ENCODE measurements around the gene MCRIP1. TPM values are rescaled to one million over a fixed set of nuclear protein-coding genes. Genes with fewer than 3 reads are reported as not detected.
"Not testable (repeated sequence)": the region's sequence is repeated elsewhere in the genome, so short reads cannot be mapped to it uniquely, and the experiment has no call there.

Gene MCRIP1
- total RNA-seq, 4 donors from 2014 or later, result 55.2 to 88.6 (median 83.7) TPM

DNA sequence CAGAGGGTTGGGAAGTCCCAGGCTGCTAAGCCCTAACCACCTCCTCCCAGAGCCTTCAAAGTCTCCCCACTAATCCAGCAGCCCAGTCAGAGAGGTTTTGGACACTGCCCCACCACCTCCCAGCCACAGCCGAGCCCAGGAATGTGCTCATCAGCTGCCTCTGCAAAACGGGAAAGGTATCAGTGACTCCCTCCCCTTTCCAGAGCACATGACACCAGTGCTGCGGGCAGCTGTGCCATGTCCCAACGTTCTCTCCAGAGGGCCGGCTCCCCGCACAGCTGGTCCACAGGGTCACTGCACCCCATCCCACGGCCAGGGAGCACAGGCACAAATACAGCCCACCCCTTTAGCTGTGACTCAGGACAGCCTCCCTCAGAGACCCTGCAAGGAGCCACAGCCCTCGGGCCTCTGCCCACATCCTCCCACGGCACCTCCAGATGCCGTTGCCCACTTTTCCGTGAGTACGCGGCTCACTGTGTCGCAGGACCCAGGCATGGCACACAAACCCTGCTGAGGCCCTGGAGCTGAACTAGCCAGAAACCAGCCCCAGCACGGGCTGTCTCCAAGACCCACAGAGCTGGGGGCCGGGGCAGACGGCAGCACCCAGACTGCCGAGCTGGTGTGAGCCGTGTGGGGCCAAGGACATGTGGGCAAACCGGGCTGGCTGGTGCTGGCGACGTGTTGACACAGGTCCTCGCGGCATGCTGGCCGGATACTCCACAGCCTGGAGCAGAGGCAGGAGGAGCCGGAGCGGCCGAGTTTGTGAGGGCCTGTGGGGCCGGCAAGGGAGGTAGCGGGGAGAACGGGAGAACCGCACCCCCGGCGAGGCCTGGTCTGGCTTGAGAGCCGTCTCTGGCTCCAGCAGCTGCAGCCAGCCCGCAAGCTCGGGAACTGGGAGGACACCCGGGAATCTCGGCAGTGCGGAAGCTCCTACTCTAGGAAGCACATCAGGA is 8.0 kb upstream of the MCRIP1 start:
- WGBS, 2 donors, result 57 to 66% methylated on average over 22 to 30 of the region's 40 CpGs
- no peaks in the 10 kb centered on the region for H3K9me3 ChIP-seq
- H3K4me1 ChIP-seq, result no peaks in the 10 kb centered on the region
- DNase-seq, result no peak
- intact Hi-C loops (cut with DNase I), result no loop called here
- H3K27me3 ChIP-seq, result no peaks in the 10 kb centered on the region
- TF ChIP-seq POLR2A (IDR thresholded peaks at IDR 0.05), result no peak
- TF ChIP-seq, protein P1, sequence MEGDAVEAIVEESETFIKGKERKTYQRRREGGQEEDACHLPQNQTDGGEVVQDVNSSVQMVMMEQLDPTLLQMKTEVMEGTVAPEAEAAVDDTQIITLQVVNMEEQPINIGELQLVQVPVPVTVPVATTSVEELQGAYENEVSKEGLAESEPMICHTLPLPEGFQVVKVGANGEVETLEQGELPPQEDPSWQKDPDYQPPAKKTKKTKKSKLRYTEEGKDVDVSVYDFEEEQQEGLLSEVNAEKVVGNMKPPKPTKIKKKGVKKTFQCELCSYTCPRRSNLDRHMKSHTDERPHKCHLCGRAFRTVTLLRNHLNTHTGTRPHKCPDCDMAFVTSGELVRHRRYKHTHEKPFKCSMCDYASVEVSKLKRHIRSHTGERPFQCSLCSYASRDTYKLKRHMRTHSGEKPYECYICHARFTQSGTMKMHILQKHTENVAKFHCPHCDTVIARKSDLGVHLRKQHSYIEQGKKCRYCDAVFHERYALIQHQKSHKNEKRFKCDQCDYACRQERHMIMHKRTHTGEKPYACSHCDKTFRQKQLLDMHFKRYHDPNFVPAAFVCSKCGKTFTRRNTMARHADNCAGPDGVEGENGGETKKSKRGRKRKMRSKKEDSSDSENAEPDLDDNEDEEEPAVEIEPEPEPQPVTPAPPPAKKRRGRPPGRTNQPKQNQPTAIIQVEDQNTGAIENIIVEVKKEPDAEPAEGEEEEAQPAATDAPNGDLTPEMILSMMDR (IDR thresholded peaks at IDR 0.05), result no peak
- no peak overlapping the region for H3K4me3 ChIP-seq (replicated peaks in 1 of 3)
- H3K36me3 ChIP-seq, result peaks cover 28 to 37% of the 10 kb centered on the region in 2 donors
- H3K27ac ChIP-seq, result no peak overlapping the region

DNA sequence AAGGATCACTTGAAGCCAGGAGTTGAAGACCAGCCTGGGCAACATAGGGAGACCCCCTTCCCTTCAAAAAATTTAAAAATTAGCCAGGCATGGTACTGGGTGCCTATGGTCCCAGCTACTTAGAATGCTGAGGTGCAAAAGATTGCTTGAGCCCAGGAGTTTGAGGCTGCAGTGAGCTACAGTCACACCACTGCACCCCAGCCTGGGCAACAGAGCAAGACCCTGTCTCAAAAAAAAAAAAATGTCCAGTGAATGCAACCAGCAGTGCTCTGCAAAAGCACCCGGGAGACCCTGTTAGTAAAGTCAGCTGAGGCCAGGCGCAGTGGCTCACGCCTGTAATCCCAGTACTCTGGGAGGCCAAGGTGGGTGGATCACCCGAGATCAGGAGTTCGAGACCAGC is 7.0 kb upstream of the MCRIP1 start:
- intact Hi-C loops (cut with DNase I); H3K4me3 ChIP-seq (replicated peaks in 1 of 3); H3K4me1 ChIP-seq; H3K27ac ChIP-seq; H3K27me3 ChIP-seq; DNase-seq; H3K9me3 ChIP-seq: not testable (repeated sequence)
- H3K36me3 ChIP-seq, result peaks cover 18 to 27% of the 10 kb centered on the region in 2 donors
- 92 to 96% methylated on average over 5 of the region's 5 CpGs for WGBS, 2 donors

DNA sequence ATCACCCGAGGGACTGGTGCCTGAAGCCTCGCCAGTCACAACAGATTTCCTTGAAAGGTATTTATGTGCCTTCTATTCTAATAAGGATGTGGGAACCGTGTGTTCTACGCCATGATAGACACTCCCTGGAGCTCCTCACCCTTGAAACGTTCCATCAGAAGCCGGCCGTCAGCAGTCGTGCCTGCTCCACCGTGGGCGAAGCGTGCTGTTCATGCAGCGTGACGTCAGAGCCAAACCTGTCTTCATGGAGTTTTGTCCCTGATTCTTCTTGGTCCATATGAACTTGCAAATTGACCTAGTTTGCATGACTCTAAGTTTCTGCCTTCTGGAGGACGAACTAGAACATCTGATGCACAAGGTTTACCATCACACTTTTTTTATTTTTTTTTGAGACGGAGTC is 6.2 kb upstream of the MCRIP1 start:
- 72 to 75% methylated on average over 15 of the region's 15 CpGs for WGBS, 2 donors
- H3K4me1 ChIP-seq, result peaks cover 3 to 5% of the 10 kb centered on the region in 2 donors
- DNase-seq, result no peak
- no peak overlapping the region for H3K4me3 ChIP-seq (replicated peaks in 1 of 3)
- TF ChIP-seq, protein P1 (IDR thresholded peaks at IDR 0.05), result no peak
- no peak for TF ChIP-seq POLR2A (IDR thresholded peaks at IDR 0.05)
- H3K36me3 ChIP-seq, result peaks cover 10 to 19% of the 10 kb centered on the region in 2 donors
- intact Hi-C loops (cut with DNase I), result no loop called here
- H3K27me3 ChIP-seq, result no peaks in the 10 kb centered on the region
- H3K9me3 ChIP-seq, result no peaks in the 10 kb centered on the region
- H3K27ac ChIP-seq, result no peak overlapping the region

DNA sequence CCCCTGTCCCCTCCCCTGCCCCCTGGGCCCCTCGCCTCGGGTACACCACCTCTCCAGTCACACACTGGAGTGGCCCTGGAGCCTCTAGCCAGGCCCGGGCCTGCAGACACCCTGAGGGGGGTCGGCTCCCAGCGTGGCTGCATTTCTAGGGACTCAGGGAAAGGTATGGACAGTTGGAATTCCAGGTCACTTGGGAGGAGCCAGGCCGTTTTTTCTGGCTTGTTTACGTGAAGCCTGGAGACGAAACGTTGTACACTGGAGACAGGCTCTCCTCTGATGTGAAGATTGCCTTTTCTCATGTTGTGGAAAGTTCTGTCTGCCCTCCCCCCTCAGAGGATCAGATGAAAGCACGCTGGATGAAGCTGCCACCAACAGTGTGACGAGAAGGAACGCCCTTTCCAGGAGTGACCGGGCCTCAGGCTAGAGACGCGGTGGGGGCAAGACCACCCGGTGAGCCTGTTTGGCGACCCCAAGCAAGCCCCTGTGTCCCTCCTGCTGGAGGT is 5.7 kb upstream of the MCRIP1 start:
- Histone ChIP-seq H3K27me3 (no peaks in the 10 kb centered on the region), H3K4me1 (peaks cover 8 to 10% of the 10 kb centered on the region in 2 donors), H3K36me3 (peaks cover 7 to 14% of the 10 kb centered on the region in 2 donors), H3K9me3 (no peaks in the 10 kb centered on the region), H3K4me3 (replicated peaks in 1 of 3) (no peak overlapping the region), H3K27ac (no peak overlapping the region)
- intact Hi-C loops (cut with DNase I), result no loop called here
- WGBS, 2 donors, result 36 to 37% methylated on average over 16 to 17 of the region's 17 CpGs
- no peak for TF ChIP-seq POLR2A (IDR thresholded peaks at IDR 0.05)
- TF ChIP-seq, protein P1 (IDR thresholded peaks at IDR 0.05), result no peak
- DNase-seq, result no peak

DNA sequence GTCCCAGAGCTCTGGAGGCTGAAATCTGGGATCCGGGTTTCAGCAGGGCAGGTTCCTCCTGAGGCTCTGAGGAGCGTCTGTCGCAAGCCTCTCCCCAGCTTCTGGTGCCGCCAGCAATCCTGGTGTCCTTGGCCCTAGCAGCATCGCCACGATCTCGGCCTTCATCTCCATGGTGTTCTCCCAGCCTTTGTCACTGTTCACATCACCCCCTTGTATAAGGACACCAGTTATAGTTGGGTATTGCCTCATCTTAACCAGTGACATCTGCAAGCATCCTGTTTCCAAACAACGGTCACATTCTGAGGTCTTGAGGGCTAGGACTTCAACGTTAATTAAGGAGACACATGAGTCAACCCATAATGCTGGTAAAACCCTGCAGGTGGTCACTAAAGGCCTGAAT is 4.5 kb upstream of the MCRIP1 start:
- 86 to 87% methylated on average over 9 of the region's 9 CpGs for WGBS, 2 donors
- peaks cover 12 to 13% of the 10 kb centered on the region in 2 donors for H3K4me1 ChIP-seq
- no peaks in the 10 kb centered on the region for H3K9me3 ChIP-seq
- no peak overlapping the region for H3K4me3 ChIP-seq (replicated peaks in 1 of 3)
- TF ChIP-seq, protein P1 (IDR thresholded peaks at IDR 0.05), result no peak
- TF ChIP-seq POLR2A (IDR thresholded peaks at IDR 0.05), result no peak
- no peak overlapping the region for H3K27ac ChIP-seq
- H3K36me3 ChIP-seq, result peaks cover 0 to 3% of the 10 kb centered on the region in 2 donors
- intact Hi-C loops (cut with DNase I), result no loop called here
- no peaks in the 10 kb centered on the region for H3K27me3 ChIP-seq
- DNase-seq, result no peak

Data from thyroid gland (tissue), 4 donors.